ENCODE results near the gene PEX11A. TPM values are rescaled to one million over a fixed set of nuclear protein-coding genes. Genes with fewer than 3 reads are reported as not detected.

Gene PEX11A, protein sequence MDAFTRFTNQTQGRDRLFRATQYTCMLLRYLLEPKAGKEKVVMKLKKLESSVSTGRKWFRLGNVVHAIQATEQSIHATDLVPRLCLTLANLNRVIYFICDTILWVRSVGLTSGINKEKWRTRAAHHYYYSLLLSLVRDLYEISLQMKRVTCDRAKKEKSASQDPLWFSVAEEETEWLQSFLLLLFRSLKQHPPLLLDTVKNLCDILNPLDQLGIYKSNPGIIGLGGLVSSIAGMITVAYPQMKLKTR
- 0.38 and 5.9 TPM in 2 replicates for polyA plus RNA-seq

DNA sequence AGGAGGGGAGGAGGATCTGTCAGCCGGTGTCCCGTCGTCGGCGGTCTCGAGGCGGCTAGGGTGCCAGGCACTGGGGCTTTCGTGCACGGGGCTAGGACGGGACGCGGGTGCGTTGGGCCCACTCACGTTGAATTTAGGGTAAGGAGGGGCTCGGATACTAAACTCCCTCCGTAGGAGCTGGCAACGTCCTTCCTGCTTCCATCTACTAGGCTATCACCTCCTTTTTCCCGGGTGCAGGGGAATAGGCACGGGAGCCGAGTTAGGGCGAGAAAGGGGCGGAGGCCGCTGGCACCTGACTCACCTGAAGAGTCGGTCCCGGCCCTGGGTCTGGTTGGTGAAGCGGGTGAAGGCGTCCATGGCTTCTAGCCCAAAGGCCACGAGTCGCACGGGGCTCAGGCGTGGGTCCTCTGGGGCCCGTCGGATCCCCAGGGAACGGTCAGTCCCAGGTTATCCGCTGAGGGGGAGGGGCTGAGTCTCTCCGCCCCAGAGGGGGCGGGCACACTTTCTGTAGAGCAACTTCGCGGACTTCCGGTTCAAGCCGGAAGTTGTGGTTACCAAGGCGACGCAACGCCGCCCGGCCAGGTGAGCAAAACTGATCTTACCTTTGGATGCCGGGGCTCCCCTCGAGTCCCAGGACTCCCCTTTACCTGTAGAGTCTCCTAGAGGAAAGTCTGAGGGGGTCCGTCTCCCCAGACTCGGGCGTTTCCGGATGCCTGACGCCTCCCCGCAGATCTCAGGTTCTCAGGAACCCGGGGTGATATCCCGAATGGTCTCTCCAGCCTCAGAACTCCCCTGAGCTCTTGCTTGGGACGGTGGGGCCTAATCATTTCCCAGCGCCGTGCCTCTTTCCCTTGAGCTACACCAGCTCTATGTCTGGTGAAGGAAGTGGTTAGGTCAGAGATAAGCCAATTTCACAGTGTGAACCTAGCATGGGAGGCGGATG lies at the start of gene PEX11A, which contains the start of gene WDR93:
TSS of gene PEX11A (minus strand) at position 479 of the 943 bp plus-strand sequence. CDS start at position 357, 122 bp downstream.
TSS of gene WDR93 (plus strand) at position 536 of the 943 bp plus-strand sequence. CDS start 10,936 bp downstream, outside the sequence.

DNA sequence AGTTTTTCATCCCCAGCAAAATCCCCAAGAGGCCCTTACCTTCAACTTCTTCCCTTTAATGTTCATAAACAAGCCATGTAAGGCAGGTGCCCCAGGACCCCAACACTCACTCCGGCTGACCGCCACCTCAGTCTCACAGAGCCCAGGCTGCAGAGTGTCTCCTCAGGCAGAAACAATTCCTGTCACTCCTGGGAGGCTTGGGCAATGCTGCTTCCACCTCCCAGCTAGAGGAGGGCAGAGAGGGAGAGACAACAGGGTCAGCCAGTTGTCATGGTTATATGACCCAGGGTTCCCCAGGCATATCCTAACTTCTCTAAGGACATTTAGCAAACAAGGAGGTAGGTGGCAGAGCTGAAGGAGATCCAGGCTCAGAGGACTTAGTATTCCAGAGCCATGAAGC lies 11.3 kb downstream of the PEX11A start, which contains the start of gene PLIN1:
TSS of gene PLIN1 (minus strand) at position 156 of the 400 bp plus-strand sequence. CDS start 1,878 bp downstream, outside the sequence.

DNA sequence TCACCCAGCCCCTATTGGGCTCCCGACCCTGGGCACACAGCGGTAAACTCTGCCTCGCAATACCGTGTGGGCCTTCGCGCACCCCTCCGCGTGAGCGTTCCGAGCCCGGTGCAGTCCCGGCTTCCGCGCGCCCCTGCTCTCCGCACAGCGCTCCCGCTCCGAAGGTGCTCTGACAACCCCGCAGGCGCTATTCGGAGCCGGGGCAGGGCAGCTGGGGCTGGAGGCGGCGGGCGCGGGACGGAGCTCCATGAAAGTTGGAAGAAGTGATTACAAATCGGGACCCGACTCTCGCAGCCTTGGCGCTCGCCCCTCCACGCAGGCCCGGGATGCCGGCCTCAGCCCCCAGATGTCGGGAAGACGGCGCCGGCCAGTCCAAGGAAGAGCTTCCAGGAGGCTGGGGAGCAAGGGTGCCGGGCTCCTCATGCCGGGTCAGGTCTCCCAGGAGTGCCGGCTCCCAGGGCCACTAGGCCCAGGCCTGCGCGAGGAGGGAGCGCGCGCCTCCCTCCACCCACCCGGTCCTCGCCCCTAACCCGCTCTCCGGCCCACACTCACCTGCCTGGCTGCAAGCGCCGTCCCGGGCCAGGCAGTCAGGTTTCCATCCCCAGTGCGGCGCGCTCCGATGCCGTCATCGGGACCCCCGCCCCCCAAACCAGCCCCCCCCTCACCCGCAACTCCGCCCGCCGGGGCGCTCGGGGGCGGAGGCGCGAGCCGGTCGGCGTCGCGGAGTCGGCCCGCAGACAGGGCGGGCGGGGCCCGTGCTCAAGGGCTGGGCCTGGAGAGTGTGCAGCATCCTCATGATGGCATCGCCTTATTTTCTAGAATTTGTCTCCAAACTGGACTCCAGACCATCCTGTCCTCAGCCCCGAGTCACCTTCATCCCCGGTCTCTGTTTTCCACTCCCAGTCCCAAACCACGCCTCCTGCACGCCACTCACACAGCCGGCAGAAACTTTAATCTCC lies 35.4 kb downstream of the PEX11A start, which contains the start of gene KIF7:
TSS of gene KIF7 (minus strand) at position 621 of the 959 bp plus-strand sequence. CDS start 2,537 bp downstream, outside the sequence.

Other genes with a start within 250 kb of the PEX11A start
- gene RHCG, start 194.2 kb downstream of the PEX11A start, polyA plus RNA-seq: 1.0 and 2.1 TPM in 2 replicates
- not detected in 2 replicates for gene TICRR, start 115.3 kb downstream of the PEX11A start, polyA plus RNA-seq
- gene KIF7, start 35.3 kb downstream of the PEX11A start, polyA plus RNA-seq: 0.25 and 0.85 TPM in 2 replicates
- gene PLIN1, start 11.4 kb downstream of the PEX11A start, polyA plus RNA-seq: 0.74 and 2.3 TPM in 2 replicates
- 0.39 and 0.56 TPM in 2 replicates for gene WDR93, start 57 bp upstream of the PEX11A start, polyA plus RNA-seq
- 1.1 and 2.1 TPM in 2 replicates for gene MESP1, start 60.5 kb upstream of the PEX11A start, polyA plus RNA-seq
- gene MESP2, start 85.6 kb upstream of the PEX11A start, polyA plus RNA-seq: not detected in 2 replicates
- gene ANPEP, start 124.1 kb upstream of the PEX11A start, polyA plus RNA-seq: not detected in 2 replicates
- gene AP3S2, start 203.2 kb upstream of the PEX11A start, polyA plus RNA-seq: 8.6 and 21.1 TPM in 2 replicates
- gene ARPIN, start 222.2 kb upstream of the PEX11A start, polyA plus RNA-seq: 0.22 and 4.3 TPM in 2 replicates